GM18505 (cell line): Measurements from ENCODE around the gene LHX8.
"Not testable (repeated sequence)": the region's sequence is repeated elsewhere in the genome, so short reads cannot be mapped to it uniquely, and the experiment has no call there.

Experiments
- ATAC-seq: cut with Tn5 transposase; IDR thresholded peaks from one replicate; pipeline ENCODE4 v1.9.1; 2021; ENCODE audit not compliant: unreplicated experiment
- POLR2A ChIP-seq: IDR thresholded peaks from 4 replicates; pipeline ENCODE4 v1.6.1; 2011; ENCODE audit warnings: borderline replicate concordance; ENCODE audit not compliant: insufficient read depth, insufficient read length; ENCODE audit errors: extremely low read depth

LHX8 gene

GRCh38 chr1:75133750-75134646 lies at the start of gene LHX8:
LHX8 (plus strand) TSS chr1:75134388; CDS start chr1:75136615, 2,227 bp downstream.
- no peak for TF ChIP-seq POLR2A
- ATAC-seq = no peak

- no peak for TF ChIP-seq POLR2A
- ATAC-seq = no peak
These were observed 48.3 kb upstream of the LHX8 start for GRCh38 chr1:75085931-75086330.

GRCh38 chr1:75087278-75087677 lies 46.9 kb upstream of the LHX8 start:
- TF ChIP-seq POLR2A = no peak
- ATAC-seq = no peak

- no peak for TF ChIP-seq POLR2A
- ATAC-seq = no peak
These were observed 42.0 kb upstream of the LHX8 start for GRCh38 chr1:75092141-75092540.

- TF ChIP-seq POLR2A = no peak
- no peak for ATAC-seq
These were observed 36.5 kb upstream of the LHX8 start for GRCh38 chr1:75097654-75098053.

DNA sequence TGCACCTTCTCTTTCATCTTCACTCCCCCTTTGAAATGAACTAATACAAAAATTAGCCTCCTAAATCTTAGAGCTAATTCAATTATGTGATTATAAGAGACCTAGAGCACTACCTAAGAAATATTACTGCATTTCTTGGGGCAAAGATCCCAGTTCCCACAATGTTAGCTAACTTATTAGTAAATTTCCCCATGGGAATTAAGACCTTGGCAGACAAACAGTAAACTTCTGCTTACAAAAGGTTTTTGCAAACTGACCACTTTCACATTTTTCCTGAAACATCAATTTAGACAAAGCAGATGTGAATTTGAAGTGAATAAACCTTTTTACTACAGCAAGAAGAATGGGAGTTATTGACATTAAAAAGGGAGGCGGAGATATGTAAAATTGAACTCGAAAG lies 34.6 kb upstream of the LHX8 start:
- no peak for ATAC-seq
- TF ChIP-seq POLR2A = no peak

DNA sequence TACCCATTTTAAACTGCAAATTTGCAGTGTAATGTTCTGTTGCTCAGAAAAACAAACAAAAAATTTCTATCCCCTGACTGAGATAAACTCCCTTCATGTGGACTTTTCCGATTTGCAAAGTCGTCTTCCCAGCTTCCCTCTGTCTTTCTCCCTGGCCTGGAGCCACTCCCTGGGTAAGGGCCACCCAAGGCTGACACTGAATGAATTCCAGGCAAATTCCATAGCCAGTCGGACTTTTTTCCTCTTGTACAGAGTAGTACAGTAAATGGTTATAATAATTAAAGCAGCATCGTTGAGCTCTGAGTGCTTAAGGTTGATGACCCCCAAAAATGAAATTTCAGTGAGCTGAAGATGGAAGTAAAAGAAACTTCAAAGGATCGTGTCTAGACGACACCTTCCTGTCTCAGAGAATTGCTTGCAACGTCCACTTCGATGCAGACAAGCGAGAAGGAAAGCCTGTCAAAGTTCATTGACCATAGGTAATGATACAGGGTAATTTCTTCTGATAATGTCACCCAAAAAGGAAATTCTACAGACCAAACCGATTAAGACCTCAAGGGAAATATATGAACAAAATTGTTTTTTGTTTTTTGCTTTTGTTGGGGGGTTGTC lies 33.6 kb upstream of the LHX8 start:
- TF ChIP-seq POLR2A = no peak

DNA sequence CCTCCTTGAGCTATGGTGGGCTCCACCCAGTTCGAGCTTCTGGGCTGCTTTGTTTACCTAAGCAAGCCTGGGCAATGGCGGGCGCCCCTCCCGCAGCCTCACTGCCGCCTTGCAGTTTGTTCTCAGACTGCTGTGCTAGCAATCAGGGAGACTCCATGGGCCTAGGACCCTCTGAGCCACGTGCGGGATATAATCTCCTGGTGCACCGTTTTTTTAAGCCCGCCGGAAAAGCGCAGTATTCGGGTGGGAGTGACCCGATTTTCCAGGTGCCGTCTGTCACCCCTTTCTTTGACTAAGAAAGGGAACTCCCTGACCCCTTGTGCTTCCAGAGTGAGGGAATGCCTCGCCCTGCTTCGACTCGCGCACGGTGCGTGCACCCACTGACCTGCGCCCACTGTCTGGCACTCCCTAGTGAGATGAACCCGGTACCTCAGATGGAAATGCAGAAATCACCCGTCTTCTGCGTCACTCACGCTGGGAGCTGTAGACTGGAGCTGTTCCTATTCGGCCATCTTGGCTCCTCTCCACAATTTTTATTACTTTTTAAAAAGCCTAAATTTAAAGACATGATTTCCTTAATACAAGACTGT lies 21.7 kb upstream of the LHX8 start:
- ATAC-seq = not testable (repeated sequence)

More for the DNA sequence above, 33.6 kb upstream of the LHX8 start:
- ATAC-seq = no peak

- ATAC-seq = no peak
- no peak for TF ChIP-seq POLR2A
These were observed 18.5 kb upstream of the LHX8 start for GRCh38 chr1:75115654-75116053.

DNA sequence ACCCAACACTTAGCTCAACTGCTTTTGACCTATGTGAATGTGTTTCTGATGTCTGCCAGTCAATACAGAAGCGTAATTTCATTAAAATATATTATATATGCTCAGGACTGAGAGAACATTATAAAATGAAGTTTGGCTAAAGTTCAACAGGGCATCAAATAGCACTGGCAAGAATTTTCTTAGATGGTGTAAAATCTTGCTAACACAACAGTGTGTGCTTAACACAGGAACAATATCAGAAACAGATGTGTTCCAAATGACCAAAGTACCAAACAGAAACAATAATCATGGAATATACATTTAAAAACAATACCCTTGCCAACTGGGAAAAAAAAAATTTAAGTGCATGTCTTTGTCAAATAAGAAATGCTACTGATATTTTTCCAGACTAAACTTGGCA lies 10.4 kb upstream of the LHX8 start:
- no peak for TF ChIP-seq POLR2A
- ATAC-seq = no peak

- TF ChIP-seq POLR2A = no peak
- ATAC-seq = no peak
These were observed 9.7 kb upstream of the LHX8 start for GRCh38 chr1:75124510-75124909.

GRCh38 chr1:75125161-75125726 lies 8.9 kb upstream of the LHX8 start:
- no peak for TF ChIP-seq POLR2A
- no peak for ATAC-seq

DNA sequence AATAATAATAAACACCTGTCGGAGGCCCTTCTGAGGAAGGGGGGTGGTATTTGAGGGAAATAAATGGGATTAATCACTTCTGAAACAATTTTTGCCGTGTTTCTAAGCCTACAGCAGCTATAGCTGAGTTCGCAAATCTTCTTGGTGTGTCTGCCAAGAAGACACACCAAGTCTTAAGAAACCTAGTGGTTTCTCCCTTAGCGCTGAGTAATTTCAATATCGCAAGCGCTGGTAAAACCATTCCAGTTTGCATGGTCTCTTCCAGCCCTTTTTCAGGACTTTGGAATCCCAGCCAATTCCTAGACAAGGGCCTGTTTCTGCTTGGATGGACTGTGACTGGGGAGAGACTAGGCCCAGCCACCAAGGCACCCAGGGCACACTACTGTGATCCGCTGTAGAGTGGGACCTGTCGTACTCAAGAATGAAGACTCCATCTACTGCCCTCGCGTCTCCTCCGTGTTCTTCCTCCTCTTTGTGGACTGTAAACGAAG lies 7.5 kb upstream of the LHX8 start:
- ATAC-seq = no peak
- no peak for TF ChIP-seq POLR2A
